PC-9 (cell line): ENCODE data around the gene CALCR. TPM values are rescaled to one million over a fixed set of nuclear protein-coding genes. Genes with fewer than 3 reads are reported as not detected.

ENCODE experiments used
- BruUV-seq: library from RNA; stranded (reverse); fragments of 400-500 nt; replicated peaks from 2 replicates; lab custom pipeline; 2021; lab: Mats Ljungman, UMichigan
- CTCF ChIA-PET: fragments of 300-600 bp; sonication (Branson Sonifier 250); formaldehyde crosslinking; loops from one replicate; lab custom pipeline; 2022; ENCODE audit warnings: antibody characterized with exemption; lab: Charles Lee
- POLR2A ChIA-PET: fragments of 300-600 bp; sonication (Branson Sonifier 250); formaldehyde crosslinking; loops from one replicate; lab custom pipeline; 2022; ENCODE audit warnings: antibody characterized with exemption; ENCODE audit not compliant: unreplicated experiment; lab: Charles Lee
- DNase-seq, 2 experiments: peaks; one replicate each; pipeline versions ENCODE4 v3.0.0 to v3.0.0-alpha.2; 2015 to 2022; ENCODE audit warnings: mixed read lengths in 1 of 2
- H2AFZ ChIP-seq: fragments of 200-600 bp; sonication (generic); 2 replicates; pipeline ENCODE4 v1.8.1; 2017; ENCODE audit warnings: antibody characterized with exemption
- H3F3A ChIP-seq: fragments of 200-600 bp; sonication (generic); 2 replicates; pipeline ENCODE4 v1.8.1; 2017; ENCODE audit warnings: antibody characterized with exemption, mild to moderate bottlenecking, low read depth; ENCODE audit not compliant: insufficient read depth
- H3K27ac ChIP-seq: fragments of 200-600 bp; sonication (generic); 2 replicates; pipeline ENCODE4 v1.6.1; 2016; ENCODE audit warnings: mixed run types
- H3K27me3 ChIP-seq: fragments of 200-600 bp; sonication (generic); 2 replicates; pipeline ENCODE4 v1.6.1; 2016; ENCODE audit warnings: low read depth, mixed run types; ENCODE audit not compliant: insufficient read depth
- H3K36me3 ChIP-seq: fragments of 200-600 bp; sonication (generic); 2 replicates; pipeline ENCODE4 v1.6.1; 2016; ENCODE audit warnings: low read depth, mixed run types
- H3K4me1 ChIP-seq: fragments of 200-600 bp; sonication (generic); replicated peaks from 2 replicates; pipeline ENCODE4 v1.6.1; 2016; ENCODE audit warnings: mixed run types; ENCODE audit not compliant: insufficient read depth
- H3K4me2 ChIP-seq: fragments of 200-600 bp; sonication (generic); 2 replicates; pipeline ENCODE4 v1.6.1; 2017; ENCODE audit warnings: mixed run types
- H3K4me3 ChIP-seq: fragments of 200-600 bp; sonication (generic); 2 replicates; pipeline ENCODE4 v1.6.1; 2016; ENCODE audit warnings: mixed run types
- H3K79me2 ChIP-seq: fragments of 200-600 bp; sonication (generic); 2 replicates; pipeline ENCODE4 v1.6.1; 2017; ENCODE audit warnings: low read depth, mixed run types
- H3K9me2 ChIP-seq: fragments of 200-600 bp; sonication (generic); 2 replicates; pipeline ENCODE4 v1.8.1; 2017; ENCODE audit warnings: mild to moderate bottlenecking; ENCODE audit not compliant: insufficient read depth
- H3K9me3 ChIP-seq: fragments of 200-600 bp; sonication (generic); 2 replicates; pipeline ENCODE4 v1.8.1; 2016; ENCODE audit warnings: low read depth; ENCODE audit not compliant: insufficient read depth
- H4K20me1 ChIP-seq: fragments of 200-600 bp; sonication (generic); 2 replicates; pipeline ENCODE4 v1.8.1; 2017; ENCODE audit not compliant: insufficient read depth
- EZH2 ChIP-seq: fragments of 200-600 bp; sonication (generic); IDR thresholded peaks from 2 replicates; pipeline ENCODE4 v1.8.0; 2017; ENCODE audit warnings: antibody characterized with exemption, low read depth
- intact Hi-C: fragments of 100-400 bp; cut with micrococcal nuclease; formaldehyde crosslinking; loops from one replicate; pipeline ENCODE4 v1.10.0; 2022; ENCODE audit not compliant: unreplicated experiment
- total RNA-seq: library from RNA; stranded (reverse); gene quantifications from 2 replicates; pipeline ENCODE4 v1.2.3, GENCODE V29; 2021
- TF ChIP-seq, protein P1 (sequence below): fragments of 200-600 bp; sonication (generic); conservative IDR thresholded peaks from 2 replicates; pipeline ENCODE4 v1.6.1; 2017; ENCODE audit warnings: mixed run types, antibody characterized with exemption, mild to moderate bottlenecking, moderate library complexity

CALCR gene
- total RNA-seq, 1 experiment from 2014 or later = not detected

DNA sequence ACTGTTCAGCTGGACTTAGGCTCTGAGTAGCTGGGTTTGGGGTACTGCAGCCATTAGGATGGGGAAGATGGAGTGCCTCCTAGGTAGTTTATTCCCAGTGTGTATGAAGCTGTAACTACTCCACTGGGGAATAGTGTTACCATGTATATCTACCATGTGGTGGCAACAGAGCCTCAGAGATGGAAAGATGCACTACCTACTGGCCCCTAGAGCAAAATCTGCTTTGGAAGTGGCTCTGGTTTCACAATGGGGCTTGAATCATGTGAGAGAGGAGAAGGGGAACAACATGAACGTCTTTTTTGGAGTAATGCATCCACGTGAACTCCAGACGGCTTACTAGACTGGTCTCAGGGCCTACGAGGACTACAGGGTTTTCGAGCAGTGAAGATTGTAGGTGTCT is 167.3 kb downstream of the CALCR start:
- intact Hi-C loops = no loop called here
- H3K9me3 ChIP-seq = no peaks in the 10 kb centered on the region
- no peak for TF ChIP-seq EZH2
- TF ChIP-seq, protein P1, sequence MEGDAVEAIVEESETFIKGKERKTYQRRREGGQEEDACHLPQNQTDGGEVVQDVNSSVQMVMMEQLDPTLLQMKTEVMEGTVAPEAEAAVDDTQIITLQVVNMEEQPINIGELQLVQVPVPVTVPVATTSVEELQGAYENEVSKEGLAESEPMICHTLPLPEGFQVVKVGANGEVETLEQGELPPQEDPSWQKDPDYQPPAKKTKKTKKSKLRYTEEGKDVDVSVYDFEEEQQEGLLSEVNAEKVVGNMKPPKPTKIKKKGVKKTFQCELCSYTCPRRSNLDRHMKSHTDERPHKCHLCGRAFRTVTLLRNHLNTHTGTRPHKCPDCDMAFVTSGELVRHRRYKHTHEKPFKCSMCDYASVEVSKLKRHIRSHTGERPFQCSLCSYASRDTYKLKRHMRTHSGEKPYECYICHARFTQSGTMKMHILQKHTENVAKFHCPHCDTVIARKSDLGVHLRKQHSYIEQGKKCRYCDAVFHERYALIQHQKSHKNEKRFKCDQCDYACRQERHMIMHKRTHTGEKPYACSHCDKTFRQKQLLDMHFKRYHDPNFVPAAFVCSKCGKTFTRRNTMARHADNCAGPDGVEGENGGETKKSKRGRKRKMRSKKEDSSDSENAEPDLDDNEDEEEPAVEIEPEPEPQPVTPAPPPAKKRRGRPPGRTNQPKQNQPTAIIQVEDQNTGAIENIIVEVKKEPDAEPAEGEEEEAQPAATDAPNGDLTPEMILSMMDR = no peak

DNA sequence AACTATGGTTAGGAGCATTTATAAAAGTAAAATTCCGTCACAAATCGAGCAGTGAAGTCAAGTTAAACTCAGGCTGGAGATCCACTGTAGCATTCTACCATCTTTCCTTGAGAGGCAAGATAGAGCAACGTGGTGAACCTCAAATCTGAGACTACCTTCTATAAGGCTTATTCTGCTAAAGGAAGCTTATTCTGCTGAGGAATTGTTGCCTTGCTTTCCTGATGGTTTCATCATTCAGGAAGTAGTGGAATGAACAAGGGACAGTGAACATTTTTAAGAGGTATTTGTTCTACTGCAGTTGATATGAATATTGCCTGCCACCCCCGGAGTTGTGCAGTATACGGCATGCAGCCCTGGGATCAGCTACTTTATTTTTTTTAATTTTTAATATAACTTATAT is 171.6 kb downstream of the CALCR start:
- H2AFZ ChIP-seq = no peak overlapping the region
- H3K79me2 ChIP-seq = no peaks in the 10 kb centered on the region
- intact Hi-C loops = no loop called here
- H3K36me3 ChIP-seq = no peaks in the 10 kb centered on the region
- BruUV-seq = no TSS peak
- H3K4me3 ChIP-seq = no peak overlapping the region
- ChIA-PET CTCF (no interaction called here), POLR2A (no interaction called here)
- H3K9me2 ChIP-seq = no peaks in the 10 kb centered on the region
- H3K4me2 ChIP-seq = no peak overlapping the region
- DNase-seq = no peak
- no peaks in the 10 kb centered on the region for H4K20me1 ChIP-seq
- no peak for TF ChIP-seq EZH2
- TF ChIP-seq, protein P1 = no peak
- no peaks in the 10 kb centered on the region for H3K4me1 ChIP-seq
- H3F3A ChIP-seq = no peaks in the 10 kb centered on the region
- H3K27ac ChIP-seq = no peak overlapping the region
- H3K27me3 ChIP-seq = no peaks in the 10 kb centered on the region
- H3K9me3 ChIP-seq = no peaks in the 10 kb centered on the region

More for the DNA sequence above, 167.3 kb downstream of the CALCR start:
- ChIA-PET CTCF (no interaction called here), POLR2A (no interaction called here)
- no peaks in the 10 kb centered on the region for H3K4me1 ChIP-seq
- H4K20me1 ChIP-seq = no peaks in the 10 kb centered on the region
- BruUV-seq = no TSS peak
- H3K4me2 ChIP-seq = no peak overlapping the region
- no peaks in the 10 kb centered on the region for H3K36me3 ChIP-seq
- H3K9me2 ChIP-seq = no peaks in the 10 kb centered on the region
- H3K4me3 ChIP-seq = no peak overlapping the region
- H3F3A ChIP-seq = no peaks in the 10 kb centered on the region
- no peak overlapping the region for H2AFZ ChIP-seq
- no peak for DNase-seq
- no peaks in the 10 kb centered on the region for H3K27me3 ChIP-seq
- no peaks in the 10 kb centered on the region for H3K79me2 ChIP-seq
- H3K27ac ChIP-seq = no peak overlapping the region

DNA sequence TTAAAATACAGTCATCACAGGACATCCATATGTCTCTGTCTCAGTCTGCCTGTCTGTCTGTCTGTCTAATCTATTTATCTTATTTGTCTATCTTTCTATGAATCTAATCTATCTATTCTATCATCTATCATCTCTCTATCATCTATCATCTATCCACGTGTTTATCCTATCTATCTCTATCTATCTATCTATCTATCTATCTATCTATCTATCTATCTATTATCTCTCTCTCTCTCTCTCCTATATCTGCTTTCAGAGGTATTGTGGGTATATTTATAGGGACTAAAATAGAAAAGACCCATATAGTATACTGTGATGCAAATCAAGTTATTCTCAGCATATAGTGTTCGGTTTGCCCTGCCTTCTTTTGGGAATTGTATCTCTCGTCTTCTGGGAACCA is 174.9 kb downstream of the CALCR start:
- TF ChIP-seq, protein P1 = no peak
- no peak for TF ChIP-seq EZH2
- ChIA-PET CTCF (no interaction called here), POLR2A (no interaction called here)
- Histone ChIP-seq H3K79me2 (no peaks in the 10 kb centered on the region), H3K9me2 (no peaks in the 10 kb centered on the region), H4K20me1 (no peaks in the 10 kb centered on the region), H3K9me3 (no peaks in the 10 kb centered on the region), H3K4me3 (no peak overlapping the region), H2AFZ (no peak overlapping the region), H3K36me3 (no peaks in the 10 kb centered on the region), H3K27me3 (no peaks in the 10 kb centered on the region), H3F3A (no peaks in the 10 kb centered on the region), H3K27ac (no peak overlapping the region), H3K4me1 (no peaks in the 10 kb centered on the region), H3K4me2 (no peak overlapping the region)
- no TSS peak for BruUV-seq
- no peak for DNase-seq
- intact Hi-C loops = no loop called here
